Upper lobe of left lung (tissue), 6 donors: ENCODE results near the gene ITGBL1. TPM values are rescaled to one million over a fixed set of nuclear protein-coding genes. Genes with fewer than 3 reads are reported as not detected.

Source experiments
- ATAC-seq, 2 donors: fragments of 200-7000 bp; cut with Tn5 transposase; one replicate each; pipeline ENCODE4 v1.9.1; 2022; ENCODE audit warnings: mild to moderate bottlenecking in 2 of 2, moderate library complexity in 2 of 2; ENCODE audit not compliant: low FRiP score in 2 of 2
- DNase-seq, 2 donors: peaks; one replicate each; pipeline ENCODE4 v3.0.0-alpha.2; 2019 to 2020
- H3K27ac ChIP-seq, 4 donors: fragments of 200-600 bp; sonication (generic); one replicate each; pipeline ENCODE4 v1.5.1; 2016 to 2019
- H3K27me3 ChIP-seq, 4 donors: fragments of 200-600 bp; sonication (generic); one replicate each; pipeline ENCODE4 v1.5.1; 2017 to 2019
- H3K36me3 ChIP-seq, 4 donors: fragments of 200-600 bp; sonication (generic); one replicate each; pipeline ENCODE4 v1.5.1; 2016 to 2019
- H3K4me1 ChIP-seq, 4 donors: fragments of 200-600 bp; sonication (generic); one replicate each; pipeline ENCODE4 v1.5.1; 2018 to 2019
- H3K4me3 ChIP-seq, 4 donors: fragments of 200-600 bp; sonication (generic); one replicate each; pipeline ENCODE4 v1.5.1; 2017 to 2019; ENCODE audit warnings: mild to moderate bottlenecking in 2 of 4, moderate library complexity in 1 of 4
- H3K9me3 ChIP-seq, 4 donors: fragments of 200-600 bp; sonication (generic); one replicate each; pipeline ENCODE4 v1.5.1; 2018 to 2019
- CTCF ChIP-seq, 6 experiments: fragments of 450-650 bp in 4 of 6; fragments of 200-600 bp in 2 of 6; sonication (generic) in 2 of 6; IDR thresholded peaks; one replicate each; pipeline ENCODE4 v1.5.1; 2016 to 2019; ENCODE audit warnings: antibody characterized with exemption in 6 of 6
- EP300 ChIP-seq, 4 donors: sonication (generic); formaldehyde crosslinking; IDR thresholded peaks; one replicate each; pipeline ENCODE4 v1.5.1; 2017; ENCODE audit warnings: antibody characterized with exemption in 4 of 4, control low read depth in 2 of 4
- POLR2A ChIP-seq, 4 donors: fragments of 450-650 bp; IDR thresholded peaks; one replicate each; pipeline ENCODE4 v1.5.1; 2016 to 2017; ENCODE audit warnings: antibody characterized with exemption in 4 of 4, mild to moderate bottlenecking in 2 of 4
- POLR2AphosphoS5 ChIP-seq, 2 donors: sonication (generic); formaldehyde crosslinking; IDR thresholded peaks; one replicate each; pipeline ENCODE4 v1.5.1; 2017; ENCODE audit warnings: antibody characterized with exemption in 2 of 2
- WGBS, 2 donors: methylation state at CpG; one replicate each; pipeline ENCODE4 v1.1.5; 2017 to 2018; 5-methylcytosine and 5-hydroxymethylcytosine counted together
- total RNA-seq, 6 donors: library from RNA; depleted of rRNA in 4 of 6; stranded (reverse); fragments of >200 nt in 4 of 6; gene quantifications; one replicate each; pipeline versions ENCODE4 v1.1.0 to v1.2.1, GENCODE V29; 2016 to 2021
- donor health status: DM: no; HTN: no; CAD: no; lungs with moderate emphysema.
- donor health status: DM: no; HTN: yes; CAD: no; lungs with severe emphysema.

ITGBL1 gene
- total RNA-seq, 6 donors from 2014 or later, result 5.2 to 51.9 (median 21.9) TPM

GRCh38 chr13:101502618-101503017 is 50.1 kb downstream of the ITGBL1 start:
- Histone ChIP-seq H3K27me3 (no peaks in the 10 kb centered on the region), H3K9me3 (no peaks in the 10 kb centered on the region), H3K27ac (no peak overlapping the region), H3K4me1 (no peaks in the 10 kb centered on the region), H3K4me3 (no peak overlapping the region), H3K36me3 (no peaks in the 10 kb centered on the region)
- DNase-seq (no peak), ATAC-seq (no peak)
- TF ChIP-seq POLR2A (IDR thresholded peaks at IDR 0.05) (no peak), CTCF (IDR thresholded peaks at IDR 0.05) (no peak), POLR2AphosphoS5 (IDR thresholded peaks at IDR 0.05) (no peak), EP300 (IDR thresholded peaks at IDR 0.05) (no peak)
- 61 to 64% methylated on average over 2 of the region's 2 CpGs for WGBS, 2 donors

- no peak for ATAC-seq
- DNase-seq, result no peak
- no peak overlapping the region for H3K4me3 ChIP-seq
Measured at GRCh38 chr13:101511161-101511560, 58.7 kb downstream of the ITGBL1 start.

GRCh38 chr13:101511766-101512165 is 59.3 kb downstream of the ITGBL1 start:
- WGBS, 2 donors, result 77 to 83% methylated on average over 2 of the region's 2 CpGs
- Histone ChIP-seq H3K4me3 (no peak overlapping the region), H3K27ac (no peak overlapping the region), H3K4me1 (no peaks in the 10 kb centered on the region), H3K27me3 (no peaks in the 10 kb centered on the region), H3K36me3 (no peaks in the 10 kb centered on the region), H3K9me3 (no peaks in the 10 kb centered on the region)
- TF ChIP-seq EP300 (IDR thresholded peaks at IDR 0.05) (no peak), CTCF (IDR thresholded peaks at IDR 0.05) (no peak), POLR2AphosphoS5 (IDR thresholded peaks at IDR 0.05) (no peak), POLR2A (IDR thresholded peaks at IDR 0.05) (no peak)
- DNase-seq, result no peak
- ATAC-seq, result no peak

More at GRCh38 chr13:101511161-101511560, 58.7 kb downstream of the ITGBL1 start:
- H3K27ac ChIP-seq, result no peak overlapping the region
- no peaks in the 10 kb centered on the region for H3K4me1 ChIP-seq
- TF ChIP-seq POLR2A (IDR thresholded peaks at IDR 0.05), result no peak
- H3K27me3 ChIP-seq, result no peaks in the 10 kb centered on the region
- no peaks in the 10 kb centered on the region for H3K9me3 ChIP-seq
- H3K36me3 ChIP-seq, result no peaks in the 10 kb centered on the region

- TF ChIP-seq EP300 (IDR thresholded peaks at IDR 0.05), result no peak
- TF ChIP-seq POLR2A (IDR thresholded peaks at IDR 0.05), result no peak
- no peak for TF ChIP-seq CTCF (IDR thresholded peaks at IDR 0.05)
- no peak for TF ChIP-seq POLR2AphosphoS5 (IDR thresholded peaks at IDR 0.05)
- DNase-seq (no peak), ATAC-seq (no peak)
- H3K4me1 ChIP-seq, result no peaks in the 10 kb centered on the region
- H3K27me3 ChIP-seq, result no peaks in the 10 kb centered on the region
- no peaks in the 10 kb centered on the region for H3K36me3 ChIP-seq
- H3K9me3 ChIP-seq, result no peaks in the 10 kb centered on the region
- WGBS, 2 donors, result 0 to 13% methylated on average over 1 of the region's 1 CpG
- no peak overlapping the region for H3K4me3 ChIP-seq
- H3K27ac ChIP-seq, result no peak overlapping the region
Measured at GRCh38 chr13:101512650-101513049, 60.2 kb downstream of the ITGBL1 start.

GRCh38 chr13:101514100-101514499 is 61.6 kb downstream of the ITGBL1 start:
- Histone ChIP-seq H3K27ac (no peak overlapping the region), H3K4me3 (no peak overlapping the region), H3K4me1 (no peaks in the 10 kb centered on the region), H3K27me3 (no peaks in the 10 kb centered on the region), H3K9me3 (no peaks in the 10 kb centered on the region), H3K36me3 (no peaks in the 10 kb centered on the region)
- no peak for ATAC-seq
- no peak for DNase-seq
- 32% methylated on average over 1 of the region's 1 CpG for WGBS, 2 donors
- TF ChIP-seq CTCF (IDR thresholded peaks at IDR 0.05) (no peak), POLR2A (IDR thresholded peaks at IDR 0.05) (no peak), POLR2AphosphoS5 (IDR thresholded peaks at IDR 0.05) (no peak)
